NCI-H2171 (cell line): ENCODE data around the gene RAET1E.
A peak's percentile ranks its signal among the peaks of the same experiment; 100 is the strongest.
"Not testable (repeated sequence)": the region's sequence is repeated elsewhere in the genome, so short reads cannot be mapped to it uniquely, and the experiment has no call there.

ENCODE experiments used
- DNase-seq: peaks from one replicate; lab custom pipeline; 2025; lab: John Stamatoyannopoulos, UW

Gene RAET1E

DNA sequence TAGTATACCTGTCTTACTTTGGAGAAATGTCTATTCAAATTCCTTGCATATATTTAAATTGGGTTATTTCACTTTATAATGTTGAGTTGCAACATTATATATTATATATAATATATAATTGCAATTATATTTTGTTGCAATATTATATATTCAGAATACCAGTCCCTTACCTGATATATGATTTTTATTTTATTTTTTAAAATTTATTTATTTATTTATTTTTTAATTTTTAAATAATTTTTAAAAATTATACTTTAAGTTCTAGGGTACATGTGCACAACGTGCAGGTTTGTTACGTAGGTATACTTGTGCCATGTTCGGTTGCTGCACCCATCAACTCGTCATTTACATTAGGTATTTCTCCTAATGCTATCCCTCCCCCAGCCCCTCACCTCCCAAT, 29.1 kb upstream of the RAET1E start:
- DNase-seq: not testable (repeated sequence)

DNA sequence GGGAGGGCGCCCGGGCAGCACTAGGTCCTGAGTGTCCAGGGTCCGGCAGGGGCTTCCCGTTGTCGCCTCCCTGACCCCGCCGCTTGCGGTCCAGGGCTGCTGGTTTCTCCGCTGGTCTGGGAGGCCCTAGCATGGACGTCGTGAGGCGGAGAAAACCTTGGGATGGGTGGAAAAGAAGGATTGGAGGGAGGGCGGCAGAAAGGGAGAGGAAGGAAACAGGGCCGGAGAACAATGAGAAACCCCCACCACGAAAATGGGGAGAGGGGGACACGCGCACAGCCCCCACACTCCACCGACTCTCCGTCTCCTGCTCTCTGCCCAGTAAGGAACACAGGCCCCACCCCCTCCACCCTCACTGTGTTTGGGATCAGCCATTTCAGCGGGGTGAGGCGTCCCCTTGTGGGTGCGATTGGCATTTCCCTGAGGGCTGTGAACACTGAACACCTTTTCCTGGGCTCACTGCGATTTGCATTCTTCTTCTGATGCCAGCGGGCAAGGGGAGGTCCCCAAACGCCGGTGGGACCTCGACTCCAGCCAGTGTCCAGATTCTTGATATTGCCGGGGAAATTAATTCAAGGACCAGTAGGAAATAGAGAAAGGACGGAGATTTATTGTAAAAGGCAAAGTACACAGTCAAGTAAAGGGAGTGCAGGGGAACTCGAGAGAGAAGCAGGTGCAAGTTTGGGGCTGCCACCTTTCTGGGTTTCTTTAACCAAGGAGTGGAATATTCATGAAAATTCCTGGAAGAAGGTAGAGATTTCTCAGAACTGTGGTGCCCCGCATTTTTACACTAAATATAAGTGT, 28.3 kb upstream of the RAET1E start:
- peak; percentile 62 for DNase-seq

DNA sequence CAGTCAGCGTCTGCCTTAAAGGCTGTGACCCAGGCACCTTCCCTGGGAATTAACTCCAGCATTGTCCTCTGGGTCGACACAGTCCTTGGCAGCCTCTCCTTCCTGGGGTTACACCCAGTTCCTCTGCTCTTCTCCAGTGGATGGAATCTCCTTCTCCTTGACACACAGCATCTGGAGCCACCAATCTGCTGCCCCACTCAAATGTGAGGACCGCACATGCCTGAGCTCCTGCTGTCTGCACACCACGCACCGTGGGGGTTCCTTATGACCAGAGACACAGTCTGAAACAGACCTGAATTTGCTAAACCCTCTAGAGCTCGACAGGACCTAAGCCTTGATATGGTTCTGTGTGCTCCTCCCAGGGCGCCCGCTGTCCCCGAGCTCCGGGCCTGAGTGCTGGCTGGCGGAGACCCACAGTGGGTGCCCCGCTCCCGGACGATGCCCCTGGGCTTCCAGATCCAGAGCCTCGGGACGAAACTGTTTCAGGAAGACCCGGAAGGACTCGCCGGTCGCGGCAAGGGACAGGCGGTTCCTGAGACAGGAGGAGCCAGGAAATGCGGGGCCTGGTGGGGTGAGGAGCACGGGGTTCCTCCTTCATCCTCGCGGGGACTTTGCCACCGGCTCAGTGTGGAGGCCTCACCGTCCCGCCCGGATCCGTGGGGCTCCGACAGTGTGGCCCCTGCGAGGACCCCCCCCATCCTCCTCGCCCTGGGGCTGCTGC, 27.5 kb upstream of the RAET1E start:
- DNase-seq: no peak

DNA sequence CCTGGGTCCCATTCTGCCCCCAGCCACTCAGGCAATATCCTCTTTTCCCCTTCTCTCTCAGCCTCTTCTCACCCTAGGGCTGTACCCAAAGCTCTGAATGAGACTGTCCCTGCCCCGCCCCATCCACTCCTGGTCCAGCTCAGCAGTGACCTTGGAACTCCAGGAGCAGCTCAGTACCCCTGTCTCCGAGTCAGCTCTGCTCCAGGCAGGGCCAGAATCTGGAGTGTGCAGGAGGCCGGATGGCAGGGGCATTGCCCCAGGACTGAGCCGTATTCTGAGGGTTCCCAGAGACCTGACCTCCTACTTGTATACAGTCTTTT, 27.0 kb upstream of the RAET1E start:
- DNase-seq: no peak

DNA sequence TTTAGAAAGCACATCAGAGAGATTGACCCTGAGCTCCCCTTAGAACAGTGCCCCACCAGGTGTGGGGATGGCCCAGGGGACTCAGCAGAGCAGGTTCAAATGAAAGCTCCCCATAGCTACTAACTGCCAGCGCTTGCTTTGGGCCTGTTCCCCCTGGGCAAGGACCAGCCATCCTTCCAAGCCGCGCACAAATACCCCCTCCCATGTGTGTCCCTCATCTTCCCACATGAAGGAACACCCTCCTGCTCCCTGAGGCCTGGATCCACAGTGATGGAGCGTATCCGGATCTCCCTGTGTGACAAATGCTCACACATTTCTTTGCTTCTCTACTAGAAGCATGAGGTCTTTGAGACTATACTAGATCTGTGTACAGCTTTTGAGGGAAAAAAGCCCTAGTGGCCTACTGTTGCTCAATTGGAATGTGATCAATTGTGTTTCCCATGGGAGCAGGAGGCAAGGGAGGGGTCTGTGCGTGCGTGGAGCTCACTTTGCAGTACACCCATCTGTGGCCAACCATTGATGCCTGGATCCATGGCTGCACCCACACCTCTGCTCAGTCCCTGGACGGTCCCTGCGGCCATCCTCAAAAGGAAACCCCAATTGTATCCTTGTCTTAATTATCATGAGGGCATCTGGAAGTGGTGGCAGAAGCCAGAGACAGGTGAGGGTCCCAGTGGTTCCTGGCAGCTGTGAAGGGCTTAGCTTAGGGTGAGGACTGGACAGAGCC, 26.5 kb upstream of the RAET1E start:
- no peak for DNase-seq

DNA sequence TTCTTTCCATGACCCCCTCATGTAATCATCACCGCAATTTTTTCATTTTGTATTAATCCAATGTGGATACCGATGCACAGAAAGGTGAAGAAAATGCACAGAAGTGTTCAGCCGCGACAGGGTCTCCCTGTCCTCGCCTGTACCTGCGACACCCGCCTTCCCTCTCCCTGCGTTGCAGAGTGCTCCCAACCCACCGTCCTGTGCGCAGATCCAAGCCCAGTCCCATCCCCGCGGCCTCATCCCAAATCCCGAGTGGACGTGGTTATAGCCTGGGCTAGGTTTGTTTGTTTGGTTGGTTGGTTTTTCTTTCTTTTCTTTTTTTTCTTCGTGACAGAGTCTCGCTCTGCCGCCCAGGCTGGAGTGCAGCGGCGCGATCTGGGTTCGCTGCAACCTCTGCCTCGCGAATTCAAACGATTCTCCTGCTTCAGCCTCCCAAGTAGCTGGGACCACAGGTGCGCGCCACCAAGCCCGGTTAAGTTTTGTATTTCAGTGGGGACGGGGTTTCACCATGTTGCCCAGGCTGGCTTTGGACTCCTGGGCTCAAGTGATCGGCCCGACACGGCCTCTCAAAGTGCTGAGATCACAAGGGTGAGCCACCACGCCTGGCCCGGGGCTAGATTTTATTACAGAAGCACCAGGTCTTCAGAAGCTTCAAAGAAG, 25.5 kb upstream of the RAET1E start:
- no peak for DNase-seq

DNA sequence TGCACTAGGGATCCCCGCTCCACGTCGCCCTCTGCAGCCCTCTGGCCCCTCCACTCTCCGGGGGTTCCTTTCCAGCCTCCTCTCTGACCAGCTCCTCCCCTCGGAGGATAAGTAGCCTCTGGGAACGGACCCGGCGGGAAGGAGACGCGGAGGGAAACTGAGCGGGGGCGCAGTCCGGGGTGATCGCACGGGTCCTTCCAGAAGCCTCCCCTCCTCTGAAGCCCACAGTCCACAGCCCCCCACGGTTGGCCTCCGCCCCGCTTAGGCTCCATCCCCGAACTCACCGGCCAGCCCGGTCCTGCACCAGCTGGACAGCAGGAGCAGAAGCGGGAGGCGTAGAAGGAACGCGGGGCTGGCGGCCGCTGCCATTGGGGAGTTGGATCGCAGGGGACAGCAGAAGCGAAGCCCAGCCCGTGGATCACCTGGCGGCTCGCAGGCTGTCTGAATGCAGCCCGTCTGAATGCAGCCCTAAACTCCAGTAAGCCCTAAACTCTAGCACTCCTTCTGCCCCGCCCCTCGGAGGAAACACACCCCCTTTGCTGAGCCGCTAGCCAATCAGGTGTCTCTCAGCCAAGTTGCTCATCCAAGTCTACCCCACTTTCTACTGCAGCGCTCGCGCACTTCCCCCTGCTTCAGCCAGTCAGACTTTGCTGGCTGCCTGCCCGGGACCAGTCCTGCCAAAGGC, 24.9 kb upstream of the RAET1E start, which contains the start of gene RAET1G:
RAET1G (minus strand) TSS at position 480 of the 685 bp plus-strand sequence; CDS start at position 369, 111 bp downstream.
- peak; percentile 67 for DNase-seq

DNA sequence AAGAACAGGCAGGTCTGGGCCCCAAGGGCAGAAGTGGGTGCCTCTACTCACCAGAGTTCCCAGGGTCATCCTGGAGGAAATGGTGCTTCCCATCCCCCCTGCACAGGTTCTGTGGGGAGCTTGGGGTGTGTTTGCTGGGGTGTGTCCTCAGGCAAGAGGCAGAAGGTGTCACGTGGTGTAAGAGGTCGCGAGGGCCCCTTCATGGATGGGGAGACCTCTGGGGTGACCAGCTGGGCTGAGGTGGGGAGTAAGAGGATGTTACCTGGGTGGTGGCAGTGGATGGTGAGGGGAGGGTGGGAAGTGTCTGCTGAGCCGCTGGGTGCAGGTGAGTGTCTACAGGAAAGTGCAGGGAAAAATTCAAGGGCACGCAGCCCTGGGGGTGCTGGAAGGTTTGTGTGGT, 24.2 kb upstream of the RAET1E start:
- DNase-seq: not testable (repeated sequence)

DNA sequence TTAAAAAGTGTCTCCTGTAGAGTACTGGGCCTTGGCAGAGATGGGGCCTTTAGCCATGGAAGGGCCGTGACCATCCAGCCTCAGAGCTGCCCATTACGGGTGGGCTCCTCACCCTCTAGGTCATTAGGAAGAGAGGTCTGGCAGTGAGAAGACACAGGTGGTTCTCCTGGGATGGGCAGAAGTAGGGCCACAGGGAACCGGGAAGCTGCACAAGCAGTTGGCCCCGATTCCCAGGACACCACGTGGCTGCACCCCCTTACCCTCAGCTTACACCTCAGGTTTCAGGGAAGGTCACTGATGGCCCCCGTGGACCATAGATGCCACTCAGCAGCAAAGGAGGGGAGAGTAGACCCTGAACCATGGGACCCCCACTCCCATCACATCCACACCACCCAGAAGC, 23.4 kb upstream of the RAET1E start:
- DNase-seq: no peak

DNA sequence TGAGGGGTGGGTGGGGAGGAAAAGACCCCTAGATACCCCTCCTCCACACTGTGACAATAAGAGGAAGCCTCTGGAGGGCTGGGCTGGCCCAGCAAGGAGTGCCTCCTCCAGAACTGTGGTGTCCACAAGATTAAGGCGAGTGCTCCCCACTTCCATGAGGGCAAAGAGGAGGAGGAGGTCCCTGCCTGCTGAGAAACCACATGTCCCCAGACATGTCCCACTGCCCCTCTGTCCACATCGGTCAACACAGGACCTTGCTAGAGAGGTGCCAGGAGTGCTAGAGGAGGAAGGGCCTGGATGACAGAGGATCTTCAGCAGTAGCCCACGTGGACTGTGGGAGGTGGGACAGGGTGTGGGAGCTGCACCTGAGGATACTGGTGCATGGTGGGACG, 21.9 kb upstream of the RAET1E start:
- DNase-seq: no peak

DNA sequence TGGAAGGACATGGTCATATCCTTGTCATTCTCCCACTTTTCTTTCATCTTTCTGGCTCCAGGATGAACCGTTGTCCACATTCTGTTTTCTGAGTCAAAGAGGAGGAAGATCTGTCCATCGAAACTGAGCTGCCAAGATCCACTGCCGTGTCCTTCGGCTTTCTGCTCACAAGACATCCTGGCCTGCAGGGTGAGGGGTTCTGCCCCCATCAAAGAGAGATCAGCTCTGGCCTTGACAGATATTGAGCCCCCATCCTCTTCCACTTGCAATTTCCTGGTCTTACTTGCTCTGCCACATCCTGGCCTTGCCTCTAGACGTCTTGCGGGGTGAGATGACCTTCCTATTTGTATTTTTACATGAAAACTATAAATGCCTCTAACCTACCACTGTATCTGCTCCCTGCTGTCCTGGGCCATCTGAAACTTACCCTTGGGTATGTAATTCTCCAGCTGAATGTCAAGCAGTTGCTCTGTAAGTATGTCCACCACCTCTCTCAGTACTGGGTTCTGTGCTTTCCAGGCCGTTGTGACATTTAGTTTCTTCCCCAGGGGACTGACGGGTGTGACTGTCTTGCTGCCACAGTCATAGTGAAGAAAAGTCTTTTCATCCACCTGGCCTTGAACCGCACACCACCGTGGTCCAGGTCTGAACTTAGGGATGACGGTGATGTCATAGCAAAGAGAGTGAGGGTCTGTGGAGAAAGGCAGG, 21.4 kb upstream of the RAET1E start:
- not testable (repeated sequence) for DNase-seq

DNA sequence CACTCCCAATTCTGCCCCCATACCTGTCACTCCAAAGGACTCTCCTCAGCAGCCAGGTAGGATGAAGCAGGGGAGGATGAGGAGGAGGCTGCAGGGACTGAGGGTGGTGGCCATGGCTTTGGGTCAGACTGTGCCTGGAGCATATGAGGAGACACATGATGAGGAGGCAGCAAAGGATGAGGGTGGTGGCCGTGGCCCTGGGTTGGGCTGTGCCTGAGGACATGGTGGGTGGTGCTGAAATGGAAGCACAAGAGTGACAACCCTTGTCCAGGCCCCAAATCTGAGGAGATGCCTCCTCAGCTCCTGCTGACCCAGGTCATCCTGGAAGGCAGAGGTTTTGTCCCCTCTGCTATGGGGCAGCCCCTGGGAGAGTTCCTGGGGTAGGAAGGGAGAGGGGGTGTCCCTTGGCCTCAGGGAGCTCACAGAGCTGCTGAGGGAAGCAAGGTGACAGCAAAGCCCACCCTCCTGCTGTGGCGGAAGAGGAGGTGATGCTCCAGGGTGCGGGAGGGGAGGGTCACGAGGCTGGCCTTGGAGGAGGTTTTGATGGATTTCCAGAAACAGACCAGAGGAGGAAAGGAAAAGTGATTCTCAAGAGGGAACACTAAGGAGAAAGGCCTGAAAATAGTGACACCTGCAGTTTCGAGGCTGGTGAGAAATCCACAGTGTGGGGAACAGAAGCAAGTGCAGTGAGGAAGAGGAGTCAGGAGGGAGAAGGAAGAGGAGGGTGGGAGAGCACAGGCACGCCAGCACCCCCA, 20.4 kb upstream of the RAET1E start:
- DNase-seq: no peak

DNA sequence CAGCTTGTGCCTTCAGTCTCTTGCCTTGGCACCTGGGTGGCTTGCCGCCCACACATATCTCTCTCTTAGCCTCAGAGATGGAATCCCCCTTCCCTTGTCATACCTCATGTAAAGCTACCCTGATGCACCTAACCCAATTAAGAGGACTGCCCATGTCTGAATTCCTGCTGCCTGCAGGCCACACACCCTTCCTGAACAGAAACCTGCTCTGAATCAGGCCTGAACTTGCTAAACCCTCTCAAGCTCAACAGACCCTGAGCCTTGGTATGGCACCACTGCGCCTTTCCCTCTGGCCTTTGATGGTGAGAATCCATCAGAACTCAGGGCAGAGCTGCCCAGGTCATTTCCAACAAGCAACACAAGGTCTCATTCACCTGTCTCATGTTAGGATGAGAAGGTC, 19.8 kb upstream of the RAET1E start:
- no peak for DNase-seq

DNA sequence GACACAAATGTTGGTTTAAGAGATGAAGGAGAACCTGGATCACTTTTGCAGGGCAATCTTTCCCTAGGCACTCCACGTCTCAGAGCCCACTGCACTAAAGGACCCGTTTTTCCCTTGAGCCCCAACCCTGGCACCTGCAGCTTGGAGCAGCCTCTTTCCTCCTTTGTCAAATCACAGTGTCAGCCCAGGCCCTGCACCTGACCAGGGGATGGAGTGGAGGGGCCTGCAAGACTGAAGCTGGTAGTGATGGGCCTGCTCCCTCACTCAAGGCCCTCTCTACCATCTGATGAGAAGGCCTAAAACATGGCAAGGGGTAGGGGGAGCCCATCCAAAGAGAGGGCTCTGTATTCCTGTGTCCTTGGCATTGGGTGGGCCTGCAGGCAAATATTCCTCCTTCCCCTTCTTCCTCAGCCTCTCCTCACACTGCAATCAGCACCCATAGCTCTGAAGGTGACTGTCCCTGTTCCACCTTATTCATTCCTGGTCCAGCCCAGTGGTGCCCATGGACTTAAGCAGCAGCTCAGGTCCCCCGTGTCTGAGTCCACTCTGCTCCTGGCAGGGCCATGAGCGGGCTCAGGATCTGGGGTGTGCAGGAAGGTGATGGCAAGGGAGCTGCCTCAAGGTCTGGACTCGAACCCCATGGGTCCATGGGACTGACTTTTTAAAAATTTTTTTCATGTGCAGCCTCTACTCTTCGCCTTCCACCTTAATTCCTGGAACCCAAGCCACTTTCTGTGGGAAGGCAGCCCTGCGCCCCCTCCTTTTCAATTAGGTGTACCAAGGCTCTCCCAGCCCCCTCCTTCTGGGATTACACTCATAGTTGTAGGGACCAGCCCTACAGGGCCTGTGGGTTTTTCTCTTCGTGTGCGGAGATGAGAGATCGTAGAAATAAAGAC, 18.3 kb upstream of the RAET1E start:
- no peak for DNase-seq

DNA sequence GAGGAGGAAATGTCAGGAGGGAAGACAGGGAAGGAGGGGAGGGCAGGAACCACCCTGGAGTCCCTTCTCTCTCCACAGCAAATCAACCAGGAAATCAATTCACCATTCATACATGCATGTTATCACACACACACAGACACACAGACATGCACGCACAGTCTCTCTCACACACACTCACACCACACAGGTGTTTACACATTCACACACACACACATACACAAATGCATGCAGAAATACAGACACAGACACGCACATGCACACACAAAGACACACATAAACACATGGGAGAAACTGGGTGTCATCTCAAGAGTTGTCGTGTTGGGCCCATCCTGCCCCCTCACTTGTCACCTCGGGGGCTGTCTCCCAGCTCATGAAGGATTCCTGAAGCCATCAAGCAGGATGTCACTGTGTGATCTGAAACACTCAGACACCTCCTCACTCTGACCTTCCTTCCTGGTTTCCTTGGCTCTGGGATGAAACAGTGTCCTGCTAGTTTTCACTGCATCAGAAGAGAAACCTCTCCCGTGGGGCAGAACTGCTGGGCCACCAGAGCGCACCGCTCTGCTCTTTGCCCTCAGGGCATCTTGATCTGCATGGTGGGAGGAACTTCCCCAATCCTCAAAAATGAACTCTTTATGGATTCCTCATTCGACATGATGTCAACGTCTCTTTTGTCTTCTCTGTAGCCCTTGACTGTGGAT, 15.8 kb upstream of the RAET1E start:
- no peak for DNase-seq

DNA sequence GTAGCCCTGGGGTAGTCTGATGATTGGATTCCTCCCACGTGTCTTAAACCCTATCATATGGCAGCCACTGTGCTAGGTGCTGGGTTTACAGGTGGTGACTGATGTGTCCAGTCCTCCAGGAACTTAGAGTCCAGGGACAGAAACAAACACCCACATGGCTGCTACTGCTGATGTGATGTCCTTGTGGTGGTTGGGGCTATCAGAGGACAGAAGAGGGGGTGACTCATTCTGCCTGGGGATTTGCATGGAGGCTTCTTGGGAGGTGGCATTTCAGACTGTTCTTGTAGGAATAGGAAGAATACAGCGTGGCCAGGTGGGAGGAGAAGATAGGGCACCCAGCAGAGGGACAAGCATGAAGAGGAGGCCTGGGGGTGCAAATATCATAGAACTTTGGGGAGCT, 15.2 kb upstream of the RAET1E start:
- no peak for DNase-seq

DNA sequence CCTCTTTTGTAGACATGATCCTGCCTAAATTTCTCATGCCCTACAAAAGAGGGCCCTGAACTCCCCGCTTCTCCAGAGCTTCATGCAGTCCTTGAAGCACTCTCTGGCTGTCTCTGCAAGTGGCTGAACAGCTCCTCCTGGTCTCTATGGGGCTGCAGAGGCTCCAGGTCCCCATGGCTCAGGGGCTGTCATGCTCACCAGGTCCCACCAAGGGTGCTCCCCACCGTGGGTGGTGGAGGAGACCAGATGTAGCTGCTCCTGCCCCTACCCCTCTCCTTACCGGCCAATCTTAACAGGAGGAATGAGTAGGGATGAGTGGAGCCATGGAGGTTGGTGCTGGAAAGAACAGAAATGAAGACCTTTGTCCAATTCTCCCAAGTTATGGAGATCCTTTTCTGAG, 14.8 kb upstream of the RAET1E start:
- not testable (repeated sequence) for DNase-seq

DNA sequence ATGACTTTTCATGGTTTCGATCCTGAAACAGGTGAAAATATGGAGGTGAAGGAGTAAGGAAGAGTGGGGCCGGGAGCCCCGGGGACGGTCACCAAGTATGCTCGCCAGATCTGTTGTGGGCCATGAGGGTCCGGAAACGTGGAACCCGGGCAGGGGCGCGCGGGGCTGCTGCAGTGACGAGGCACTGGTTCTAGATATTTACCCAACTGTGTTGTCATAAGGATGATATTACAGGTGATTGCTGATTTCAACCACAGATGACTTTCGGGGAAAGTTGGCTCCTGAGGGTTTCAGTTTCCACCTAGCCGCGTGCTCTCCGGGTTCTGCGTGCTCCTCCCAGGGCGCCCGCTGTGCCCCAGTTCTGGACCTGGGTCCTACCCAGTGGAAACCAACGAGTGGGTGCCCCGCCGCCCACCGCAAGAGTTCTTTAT, 12.8 kb upstream of the RAET1E start:
- DNase-seq: no peak
